ENCODE measurements around the gene LDAH. TPM values are rescaled to one million over a fixed set of nuclear protein-coding genes. Genes with fewer than 3 reads are reported as not detected.

Gene LDAH
- total RNA-seq, 4 donors from 2014 or later: 11.9 to 18.3 (median 14.0) TPM

DNA sequence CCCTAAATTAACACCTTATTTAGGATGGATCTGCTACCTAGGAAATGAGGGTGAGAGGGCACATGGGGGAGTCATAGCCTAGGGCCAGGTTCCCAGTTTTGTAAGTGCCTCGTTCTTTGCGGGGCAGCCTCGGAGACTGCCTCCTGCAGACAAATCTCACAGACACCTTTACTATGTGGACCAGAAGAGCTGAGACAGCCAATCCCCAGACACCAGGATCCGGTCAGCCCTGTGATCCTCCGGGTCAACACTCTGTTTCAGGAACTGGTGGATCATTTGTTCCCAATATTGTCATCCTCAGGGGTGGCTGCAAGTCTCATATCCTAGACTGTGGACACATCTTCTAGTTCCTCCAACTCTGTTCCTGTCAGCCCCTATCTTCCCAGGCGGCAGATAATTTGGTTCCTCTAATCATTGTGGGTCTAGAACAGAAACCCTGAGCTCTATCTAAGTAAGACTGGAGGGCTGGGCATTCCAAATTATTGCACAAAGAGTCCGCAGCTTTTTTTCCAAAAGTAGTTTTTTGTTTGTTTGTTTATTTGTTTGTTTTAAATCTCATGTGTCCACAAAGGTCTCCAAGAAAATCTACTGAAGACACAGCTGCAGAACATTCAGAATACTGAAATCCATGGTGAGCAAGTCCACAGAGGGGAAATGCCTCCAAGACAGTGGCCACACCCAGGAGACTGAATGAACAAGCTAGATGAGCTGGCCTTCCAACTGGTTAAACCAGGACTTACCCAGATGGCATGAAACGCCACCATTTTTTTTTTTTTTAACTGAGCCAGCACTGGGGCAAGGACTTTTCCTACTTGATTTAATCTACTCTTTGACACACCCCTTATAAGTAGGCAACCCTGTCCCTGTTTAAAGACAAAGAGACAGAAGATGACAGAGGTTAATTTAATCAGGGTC, 162.1 kb downstream of the LDAH start:
- TF ChIP-seq, protein P1, sequence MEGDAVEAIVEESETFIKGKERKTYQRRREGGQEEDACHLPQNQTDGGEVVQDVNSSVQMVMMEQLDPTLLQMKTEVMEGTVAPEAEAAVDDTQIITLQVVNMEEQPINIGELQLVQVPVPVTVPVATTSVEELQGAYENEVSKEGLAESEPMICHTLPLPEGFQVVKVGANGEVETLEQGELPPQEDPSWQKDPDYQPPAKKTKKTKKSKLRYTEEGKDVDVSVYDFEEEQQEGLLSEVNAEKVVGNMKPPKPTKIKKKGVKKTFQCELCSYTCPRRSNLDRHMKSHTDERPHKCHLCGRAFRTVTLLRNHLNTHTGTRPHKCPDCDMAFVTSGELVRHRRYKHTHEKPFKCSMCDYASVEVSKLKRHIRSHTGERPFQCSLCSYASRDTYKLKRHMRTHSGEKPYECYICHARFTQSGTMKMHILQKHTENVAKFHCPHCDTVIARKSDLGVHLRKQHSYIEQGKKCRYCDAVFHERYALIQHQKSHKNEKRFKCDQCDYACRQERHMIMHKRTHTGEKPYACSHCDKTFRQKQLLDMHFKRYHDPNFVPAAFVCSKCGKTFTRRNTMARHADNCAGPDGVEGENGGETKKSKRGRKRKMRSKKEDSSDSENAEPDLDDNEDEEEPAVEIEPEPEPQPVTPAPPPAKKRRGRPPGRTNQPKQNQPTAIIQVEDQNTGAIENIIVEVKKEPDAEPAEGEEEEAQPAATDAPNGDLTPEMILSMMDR (IDR thresholded peaks at IDR 0.05; ENCODE audit: low read depth): no peak

DNA sequence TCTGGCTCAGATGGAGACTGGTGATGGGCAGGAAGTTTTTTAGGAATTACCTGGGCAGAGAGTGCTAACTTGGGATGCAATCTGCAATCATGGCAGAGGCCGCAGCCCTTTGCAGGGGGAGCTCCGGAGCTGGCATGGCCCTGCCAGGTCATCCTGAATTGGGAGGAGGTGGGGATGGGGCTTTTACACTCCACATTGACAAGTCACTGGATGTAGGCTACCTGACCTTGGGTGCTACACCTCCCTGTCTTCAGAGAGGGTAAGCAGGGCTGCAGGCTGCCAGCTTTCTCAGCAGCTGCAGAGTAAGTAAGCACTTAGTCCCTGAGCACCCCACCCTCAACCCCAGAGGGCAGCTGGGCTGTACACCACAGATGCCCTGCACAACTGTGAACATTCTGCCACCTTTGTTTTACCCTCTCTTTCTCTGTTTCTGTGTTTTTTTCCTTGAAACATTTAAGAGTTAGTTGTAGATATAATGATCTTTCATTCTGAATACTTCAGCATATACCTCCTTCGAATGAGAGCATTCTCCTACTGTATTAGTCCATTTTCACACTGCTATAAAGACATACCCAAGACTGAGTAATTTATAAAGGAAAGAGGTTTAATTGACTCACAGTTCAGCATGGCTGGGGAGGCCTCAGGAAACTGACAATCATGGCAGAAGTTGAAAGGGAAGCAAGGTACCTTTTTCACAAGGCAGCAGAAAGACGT, 165.2 kb downstream of the LDAH start:
- TF ChIP-seq, protein P1 (IDR thresholded peaks at IDR 0.05; ENCODE audit: low read depth): no peak

DNA sequence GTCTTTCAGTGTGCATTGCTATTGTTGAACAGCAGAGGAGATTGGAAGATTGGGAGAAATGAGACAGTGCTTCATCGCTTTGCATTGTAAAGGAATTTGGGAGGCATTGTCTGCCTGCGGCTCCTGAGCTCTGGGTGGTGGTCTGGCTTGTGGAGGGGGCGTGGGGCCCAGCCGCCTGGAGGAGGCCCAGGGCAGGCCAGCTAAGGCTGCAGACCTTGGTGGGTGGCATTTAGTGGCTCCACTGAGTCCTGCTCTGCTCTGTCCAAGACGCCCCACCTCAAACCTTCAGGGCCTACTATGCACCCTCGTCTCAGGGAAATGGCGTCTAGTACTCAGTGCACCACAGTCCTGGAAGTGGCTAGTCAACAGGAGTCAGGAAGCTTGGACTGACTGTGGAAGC, 166.3 kb downstream of the LDAH start:
- TF ChIP-seq, protein P1 (IDR thresholded peaks at IDR 0.05; ENCODE audit: low read depth): no peak

DNA sequence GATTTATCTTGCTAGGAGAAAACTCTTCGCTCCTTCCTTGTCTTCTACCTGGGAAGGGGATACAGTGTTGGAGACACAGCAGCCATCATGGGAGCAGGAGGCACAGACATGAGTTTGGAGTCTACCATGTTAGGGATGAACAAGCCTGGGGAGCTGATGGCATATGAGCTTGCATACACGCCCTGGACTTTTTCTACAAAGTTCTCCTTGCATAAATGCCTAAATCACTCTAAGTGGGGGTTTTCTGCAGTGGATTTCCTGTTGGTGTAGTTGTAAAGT, 168.4 kb downstream of the LDAH start:
- TF ChIP-seq, protein P1 (IDR thresholded peaks at IDR 0.05; ENCODE audit: low read depth): no peak

DNA sequence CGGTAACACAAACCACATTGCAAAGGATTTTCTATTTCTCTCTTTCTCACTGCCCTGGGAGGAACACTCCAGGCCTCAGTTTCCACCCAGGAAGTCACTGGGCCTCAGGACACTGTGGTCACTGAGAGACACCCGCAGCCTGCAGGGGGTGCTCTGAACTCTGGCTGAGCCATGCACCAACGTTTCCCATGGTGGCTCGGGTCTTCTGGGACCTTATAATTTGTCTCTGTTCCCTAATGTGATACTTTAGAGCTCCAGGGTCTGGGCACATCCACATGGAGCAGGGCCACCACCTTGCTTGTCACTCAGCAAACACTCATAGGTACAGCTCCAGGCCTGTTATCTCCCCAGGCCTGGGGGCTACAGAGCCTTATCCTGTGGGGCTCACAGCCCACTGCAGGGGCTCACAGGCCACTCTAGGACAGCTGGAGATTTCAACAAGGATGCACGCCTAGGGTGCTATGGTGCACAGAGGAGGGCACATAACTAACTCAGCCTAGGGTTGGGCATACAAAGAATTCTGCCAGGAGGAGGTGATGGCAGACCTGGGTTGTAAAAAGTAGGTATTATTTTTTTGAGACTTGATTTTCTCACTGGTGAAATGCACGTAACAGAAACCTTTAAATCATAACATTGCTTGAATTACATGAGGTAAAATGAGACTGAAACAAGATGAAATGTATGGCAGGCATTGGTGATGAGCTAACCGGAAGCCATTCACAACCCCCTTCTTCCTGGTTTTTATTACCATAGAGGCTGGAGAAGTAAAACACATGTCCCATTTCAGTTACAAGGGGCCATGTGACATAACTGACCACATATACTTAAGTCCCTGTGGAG, 169.0 kb downstream of the LDAH start:
- TF ChIP-seq, protein P1 (IDR thresholded peaks at IDR 0.05; ENCODE audit: low read depth): no peak

DNA sequence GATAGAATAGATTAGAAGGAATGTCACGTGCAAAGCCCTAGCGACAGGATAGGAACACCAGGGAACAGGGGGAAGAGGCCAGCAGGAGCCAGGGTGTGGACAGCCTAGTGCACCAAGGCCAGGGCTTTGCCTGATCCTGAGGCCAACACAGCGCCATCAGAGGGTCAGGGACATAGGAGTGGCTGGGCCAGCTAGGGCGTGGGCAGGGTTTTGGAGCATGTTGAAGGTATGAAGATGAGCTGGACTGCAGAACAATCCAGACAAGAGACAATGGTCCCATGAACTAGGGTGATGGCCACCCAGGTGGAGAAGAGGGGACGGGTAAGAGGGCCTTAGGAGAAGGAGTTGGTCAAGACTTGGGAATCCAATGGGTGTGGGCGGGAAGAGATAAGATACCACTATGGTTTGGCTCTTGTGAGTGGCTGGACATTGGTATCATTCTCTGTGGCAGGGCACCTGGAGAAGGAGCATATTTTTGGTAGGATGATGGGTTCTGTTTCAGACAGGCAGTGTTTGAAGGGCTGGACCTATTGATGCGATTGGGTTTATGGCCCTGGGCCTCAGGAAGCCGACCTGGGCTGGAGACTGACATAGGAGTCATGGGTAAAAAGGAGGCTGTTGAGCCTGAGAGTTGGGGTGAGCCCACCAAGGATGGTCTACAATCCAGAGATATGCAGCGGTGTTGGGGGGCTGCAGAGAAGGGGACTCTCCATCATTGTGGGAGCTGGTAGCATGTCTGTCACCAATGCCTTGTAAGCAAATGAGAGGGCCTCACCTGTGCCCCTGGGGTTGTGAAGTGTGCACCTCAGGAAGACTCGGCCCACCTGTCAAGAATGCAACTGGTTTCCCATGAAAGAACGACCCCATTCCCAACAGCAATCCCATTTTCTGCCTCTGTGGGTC, 170.0 kb downstream of the LDAH start:
- TF ChIP-seq, protein P1 (IDR thresholded peaks at IDR 0.05; ENCODE audit: low read depth): no peak

Data from subcutaneous adipose tissue (tissue), 4 donors.